ENCODE data around the gene ITPRIP. TPM values are rescaled to one million over a fixed set of nuclear protein-coding genes. Genes with fewer than 3 reads are reported as not detected.

The ITPRIP gene
- total RNA-seq, 1 donor from 2014 or later, result 27.6 TPM

- intact Hi-C loops (cut with micrococcal nuclease), result no loop called here
- DNase-seq (peak; percentile 61), ATAC-seq (peak; percentile 16)
Measured at GRCh38 chr10:104328896-104329710, 9.2 kb downstream of the ITPRIP start.

DNA sequence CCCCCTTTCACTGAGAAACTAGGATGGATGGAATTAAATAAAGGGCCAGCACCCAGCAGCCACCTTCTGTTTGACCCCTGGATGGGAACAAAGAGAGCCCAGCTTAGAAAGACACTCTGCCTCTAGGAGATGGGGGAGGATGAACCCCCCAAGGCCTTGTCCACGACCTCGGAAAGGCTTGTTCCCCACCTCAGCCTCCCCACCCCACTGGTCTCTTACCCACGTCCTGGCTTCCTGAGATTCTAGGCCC is 9.7 kb downstream of the ITPRIP start:
- no peak for DNase-seq
- ATAC-seq, result no peak
- intact Hi-C loops (cut with micrococcal nuclease), result no loop called here

GRCh38 chr10:104327745-104328645 is 10.3 kb downstream of the ITPRIP start:
- intact Hi-C loops (cut with micrococcal nuclease), result no loop called here
- no peak for ATAC-seq
- peak; percentile 73 for DNase-seq

DNA sequence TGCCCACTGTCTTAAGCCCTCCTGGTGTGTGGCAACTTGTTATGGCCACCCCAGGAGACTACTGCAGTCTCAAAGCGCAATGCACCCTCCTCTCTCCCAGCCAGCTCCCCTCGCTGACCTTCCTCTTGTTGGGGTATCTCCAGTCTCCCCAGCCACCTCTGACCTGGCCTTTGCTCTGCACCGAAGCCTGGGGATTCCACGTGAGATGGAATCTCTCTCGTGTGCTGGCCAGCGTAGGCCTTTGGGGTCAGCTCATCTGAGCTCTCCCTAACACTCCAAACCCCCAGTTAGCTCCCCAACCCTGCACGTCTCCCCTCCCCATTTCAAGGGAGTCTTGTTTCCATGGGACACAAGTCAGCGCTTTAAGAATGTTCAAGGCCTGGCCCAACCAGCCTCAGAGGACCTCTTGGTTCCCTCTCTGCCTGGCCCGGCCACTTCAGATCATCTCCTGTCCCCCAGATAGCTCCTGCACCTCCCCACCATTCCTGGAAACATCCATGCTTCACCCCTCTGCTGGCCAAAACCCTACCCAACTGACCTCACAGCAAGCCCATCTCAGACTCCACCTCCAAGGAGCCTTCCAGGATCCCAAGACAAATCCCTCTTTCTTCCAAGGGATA is 11.2 kb downstream of the ITPRIP start:
- ATAC-seq (no peak), DNase-seq (no peak)
- intact Hi-C loops (cut with micrococcal nuclease), result no loop called here

DNA sequence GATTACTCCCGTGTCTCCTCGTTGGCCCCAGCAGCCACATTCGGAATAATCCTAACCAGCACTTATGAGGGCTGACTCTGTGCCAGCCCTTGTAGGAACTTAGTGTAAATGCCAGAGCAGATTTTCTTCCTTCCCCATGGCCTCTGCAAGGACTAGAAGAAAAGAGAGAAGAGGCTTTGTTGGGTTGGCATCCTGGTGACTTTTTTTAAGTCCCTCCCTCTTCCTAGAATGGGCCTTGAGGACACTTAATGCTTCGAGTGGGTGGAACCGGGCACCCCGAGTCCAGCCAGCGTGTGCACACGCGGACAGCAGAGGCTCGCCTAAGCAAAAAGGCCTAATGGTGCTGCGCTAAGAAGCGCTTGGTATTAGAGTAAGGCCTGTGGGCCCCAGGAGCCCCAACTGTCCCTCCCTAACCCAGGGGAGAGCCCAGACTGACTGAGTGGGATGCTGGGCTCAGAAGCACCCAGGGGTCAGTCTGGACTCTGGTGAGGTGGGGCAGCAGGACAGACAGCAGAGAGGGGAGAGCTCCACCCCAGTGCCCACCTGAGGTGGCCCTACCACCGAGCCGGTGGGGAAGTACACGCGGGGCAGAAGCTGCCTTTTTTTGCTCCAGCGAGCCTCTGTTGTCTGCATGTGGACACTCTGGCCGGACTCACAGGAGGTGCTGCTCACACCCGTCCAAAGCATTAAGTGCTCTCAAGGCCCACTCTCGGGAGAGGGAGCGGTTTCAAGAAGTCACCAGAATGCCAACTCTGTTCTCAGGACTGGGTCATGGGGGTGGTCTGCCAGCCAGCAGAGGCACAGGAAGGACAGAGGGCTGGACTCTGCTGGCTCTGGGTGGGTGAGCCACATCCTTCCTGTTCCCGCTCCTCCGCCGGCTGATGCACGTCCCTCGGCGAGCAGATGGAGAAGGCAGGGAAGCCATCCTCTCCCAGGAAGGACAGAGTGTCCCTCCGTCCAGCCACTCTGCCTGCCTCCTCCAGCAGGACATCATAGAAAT is 12.5 kb downstream of the ITPRIP start:
- peak; percentile 71 for DNase-seq
- intact Hi-C loops (cut with micrococcal nuclease), result no loop called here
- ATAC-seq, result peak; percentile 2

DNA sequence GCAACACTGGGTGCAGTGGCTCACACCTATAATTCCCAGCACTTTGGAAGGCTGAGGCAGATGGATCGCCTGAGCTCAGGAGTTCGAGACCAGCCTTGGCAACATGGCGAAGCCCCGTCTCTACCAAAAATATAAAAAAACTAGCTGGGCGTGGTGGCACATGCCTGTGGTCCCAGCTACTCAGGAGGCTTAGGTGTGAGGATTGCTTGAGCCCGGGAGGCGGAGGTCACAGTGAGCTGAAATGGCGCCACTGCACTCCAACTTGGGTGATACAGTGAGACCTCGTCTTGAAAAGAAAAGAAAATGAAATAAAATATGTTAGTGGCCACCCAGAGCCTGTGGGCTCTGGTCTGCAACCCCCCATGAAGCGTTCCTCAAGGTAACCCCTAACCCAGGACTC is 13.3 kb downstream of the ITPRIP start:
- intact Hi-C loops (cut with micrococcal nuclease), result no loop called here
- DNase-seq (no peak), ATAC-seq (no peak)

DNA sequence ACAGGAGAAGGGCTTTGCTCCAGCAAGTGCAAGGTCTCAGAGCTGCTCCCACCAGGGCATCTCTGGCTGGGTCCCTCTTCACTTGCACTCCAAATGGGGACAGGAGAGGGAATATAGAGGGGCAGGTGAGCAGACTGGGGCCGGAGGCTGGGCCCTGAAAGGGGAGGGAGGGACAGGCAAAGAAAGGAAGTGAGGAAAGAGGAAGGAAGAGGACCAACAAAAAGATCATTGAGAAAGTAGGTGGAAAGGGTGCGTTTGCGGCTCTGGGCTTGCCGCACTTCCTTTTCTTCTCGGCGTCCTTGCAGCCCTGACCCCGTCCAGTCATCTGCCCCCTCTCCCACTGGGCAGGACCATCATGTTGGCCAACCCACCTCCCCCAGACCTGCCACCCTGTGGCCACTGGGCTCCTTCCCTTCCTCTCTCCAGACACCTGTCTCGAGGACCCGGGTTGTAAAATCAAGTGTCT is 14.0 kb downstream of the ITPRIP start:
- no peak for ATAC-seq
- peak; percentile 54 for DNase-seq
- intact Hi-C loops (cut with micrococcal nuclease), result no loop called here

GRCh38 chr10:104323760-104324201 is 14.5 kb downstream of the ITPRIP start:
- ATAC-seq, result no peak
- intact Hi-C loops (cut with micrococcal nuclease), result no loop called here
- no peak for DNase-seq

- ATAC-seq (no peak), DNase-seq (no peak)
- intact Hi-C loops (cut with micrococcal nuclease), result no loop called here
Measured at GRCh38 chr10:104323085-104323484, 15.2 kb downstream of the ITPRIP start.

DNA sequence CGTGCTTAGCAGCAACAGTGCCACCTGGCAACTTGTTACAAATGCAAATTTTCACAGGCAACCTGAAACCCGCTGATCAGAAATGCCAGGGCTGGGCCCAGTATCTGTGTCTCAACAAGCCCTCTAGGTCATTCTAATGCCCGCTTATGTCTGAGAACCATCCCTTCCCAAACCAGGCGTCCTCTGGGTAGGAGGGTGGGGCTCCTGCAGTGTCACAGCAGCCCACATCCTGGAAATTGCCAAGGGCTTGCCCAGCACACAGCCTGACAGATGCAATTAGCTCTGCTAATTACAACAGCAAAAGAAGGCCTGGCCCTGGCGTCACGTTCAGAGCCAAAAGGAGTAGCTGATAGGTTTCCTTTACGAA is 15.9 kb downstream of the ITPRIP start:
- DNase-seq (peak; percentile 51), ATAC-seq (peak; percentile 28)
- intact Hi-C loops (cut with micrococcal nuclease), result no loop called here

GRCh38 chr10:104321725-104322415 is 16.4 kb downstream of the ITPRIP start:
- no peak for DNase-seq
- ATAC-seq, result peak; percentile 1
- intact Hi-C loops (cut with micrococcal nuclease), result no loop called here

DNA sequence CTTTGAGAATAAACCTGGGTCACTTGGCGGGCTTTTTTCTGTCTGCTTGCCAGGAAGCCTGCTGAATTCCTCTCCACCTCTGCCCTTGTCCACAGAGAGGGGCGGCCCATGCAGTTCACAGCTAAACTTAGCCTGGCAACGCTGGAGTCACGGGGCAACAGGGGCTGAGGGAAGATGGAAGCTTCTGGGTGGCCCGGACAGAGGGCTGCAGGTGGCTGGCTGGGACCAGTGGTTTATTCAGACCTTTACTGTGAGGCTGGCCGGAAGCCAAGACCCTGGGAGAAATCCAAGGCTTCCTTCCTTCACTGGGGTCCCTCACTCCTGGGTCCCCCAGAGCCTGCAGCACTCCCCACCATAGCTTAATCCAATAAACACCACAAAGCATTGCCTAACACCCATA is 17.0 kb downstream of the ITPRIP start:
- intact Hi-C loops (cut with micrococcal nuclease), result no loop called here
- DNase-seq, result peak; percentile 74
- peak; percentile 63 for ATAC-seq

GRCh38 chr10:104318810-104319741 is 19.2 kb downstream of the ITPRIP start:
- intact Hi-C loops (cut with micrococcal nuclease), result no loop called here
- ATAC-seq (peak; percentile 10), DNase-seq (no peak)

DNA sequence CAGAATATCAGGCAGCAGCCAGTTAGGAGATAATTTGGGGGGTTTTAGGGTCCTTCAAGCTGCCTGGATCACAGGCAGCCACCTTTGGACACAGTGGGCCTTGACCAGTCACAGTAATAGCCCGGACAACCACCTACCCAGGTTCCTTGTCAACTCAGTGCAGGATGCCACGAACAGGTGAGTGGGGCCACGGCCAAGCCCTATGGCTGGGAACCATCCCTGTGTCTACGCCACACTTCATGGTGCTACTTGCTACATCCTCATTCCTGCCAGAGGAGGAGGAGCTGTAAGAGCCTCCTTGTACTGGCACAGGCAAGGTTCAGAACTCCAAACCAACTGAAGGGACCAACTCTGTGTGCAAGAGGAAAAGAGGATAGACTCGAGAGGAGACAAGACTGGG is 19.9 kb downstream of the ITPRIP start:
- ATAC-seq, result no peak
- DNase-seq, result no peak
- intact Hi-C loops (cut with micrococcal nuclease), result no loop called here

DNA sequence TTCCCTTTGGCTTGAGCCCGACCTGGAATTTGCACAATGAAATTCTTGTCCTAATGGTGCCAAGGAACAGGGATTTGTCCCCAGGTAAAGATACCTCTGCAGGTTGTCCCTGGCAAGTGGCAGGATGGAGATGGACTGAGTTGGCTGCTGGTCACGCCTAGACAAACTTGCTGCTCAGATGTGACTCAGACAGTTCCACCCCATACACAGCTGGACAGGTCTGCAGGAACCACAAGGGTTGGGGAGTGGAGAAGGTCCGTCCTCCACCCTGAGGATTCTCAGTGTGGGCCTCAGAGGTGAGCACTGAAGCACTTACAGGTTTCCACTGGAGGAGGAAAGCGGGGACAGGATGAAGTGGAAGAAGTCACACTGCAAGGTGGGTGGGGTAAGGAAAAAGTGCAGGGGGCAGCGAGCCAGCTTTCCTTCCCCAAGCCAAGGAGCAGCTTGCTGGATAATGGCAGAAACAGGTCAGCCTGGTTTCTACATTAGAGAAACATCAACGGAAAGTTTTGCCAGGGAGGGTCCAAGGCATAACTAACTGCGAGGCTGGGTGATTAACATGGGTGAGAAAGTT is 20.5 kb downstream of the ITPRIP start:
- intact Hi-C loops (cut with micrococcal nuclease), result no loop called here
- DNase-seq (no peak), ATAC-seq (no peak)

DNA sequence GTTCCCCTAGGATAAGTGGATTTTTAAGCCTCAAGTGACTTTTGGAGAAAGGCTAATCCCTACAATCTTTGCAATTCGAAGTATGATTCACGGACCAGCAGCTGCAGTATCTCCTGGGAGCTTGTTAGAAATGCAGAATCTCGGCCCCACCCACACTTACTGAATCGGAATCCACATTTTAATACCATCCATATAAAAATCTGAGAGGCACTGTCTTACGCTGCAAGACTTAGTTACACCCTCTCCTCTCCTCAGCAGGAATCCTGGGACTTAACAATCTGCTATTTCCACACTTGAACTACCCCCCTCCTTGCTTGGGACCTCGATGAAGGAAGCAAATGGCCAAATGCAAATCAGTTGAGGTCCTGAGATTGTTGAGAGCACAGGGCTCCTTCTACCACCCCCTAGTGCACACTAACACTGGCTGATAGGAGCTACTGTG is 21.0 kb downstream of the ITPRIP start:
- ATAC-seq (peak; percentile 3), DNase-seq (no peak)
- intact Hi-C loops (cut with micrococcal nuclease), result no loop called here

All from left ventricle myocardium superior (tissue), 1 donor.